HG02642 (cell line): ENCODE results near the gene POGLUT2.

Experiments
- ATAC-seq: cut with Tn5 transposase; IDR thresholded peaks from one replicate; pipeline ENCODE4 v1.9.1; 2021; ENCODE audit warnings: mild to moderate bottlenecking; ENCODE audit not compliant: unreplicated experiment, poor library complexity

Gene POGLUT2

GRCh38 chr13:102771298-102772041, 27.3 kb downstream of the POGLUT2 start:
- no peak for ATAC-seq

- no peak for ATAC-seq
These were observed 28.3 kb downstream of the POGLUT2 start for GRCh38 chr13:102770435-102770834.

GRCh38 chr13:102769679-102770078, 29.1 kb downstream of the POGLUT2 start:
- no peak for ATAC-seq

DNA sequence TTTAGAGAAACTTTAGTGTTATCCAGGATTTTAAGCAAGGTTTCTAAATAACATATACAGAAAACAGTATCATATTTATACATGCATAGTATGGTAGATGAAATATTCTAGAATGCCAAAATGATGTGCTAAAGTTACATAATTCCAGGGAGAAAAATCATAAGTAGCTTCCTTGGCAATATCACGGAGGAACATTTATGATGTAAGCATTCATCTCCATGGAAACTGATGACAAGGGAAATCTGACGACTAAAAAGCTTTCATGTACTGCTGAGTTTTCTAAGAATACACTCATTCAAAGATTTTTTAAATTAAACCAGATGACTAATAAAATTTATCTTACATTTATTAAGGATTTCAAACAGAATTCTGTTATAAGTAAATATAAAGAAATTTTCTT, 29.9 kb downstream of the POGLUT2 start:
- ATAC-seq, result no peak

DNA sequence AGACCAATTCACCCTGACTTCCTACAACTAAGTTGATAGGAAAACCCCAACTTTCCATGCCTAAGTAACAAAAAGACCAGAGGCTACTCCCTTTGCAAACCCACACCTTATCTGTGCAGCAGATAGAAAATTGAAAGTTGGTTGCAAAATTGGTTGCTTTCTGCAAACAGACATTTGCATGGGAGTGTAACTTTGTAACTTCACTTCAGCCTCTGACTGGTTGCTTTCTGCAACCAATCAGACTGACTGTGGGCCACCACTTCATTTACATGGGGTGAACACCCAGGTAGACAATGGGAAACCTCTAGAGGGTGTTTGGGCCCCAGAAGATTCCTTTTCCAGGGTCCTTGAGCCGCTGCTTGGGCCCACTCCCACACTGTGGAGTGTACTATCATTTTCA, 35.0 kb downstream of the POGLUT2 start:
- ATAC-seq, result no peak

DNA sequence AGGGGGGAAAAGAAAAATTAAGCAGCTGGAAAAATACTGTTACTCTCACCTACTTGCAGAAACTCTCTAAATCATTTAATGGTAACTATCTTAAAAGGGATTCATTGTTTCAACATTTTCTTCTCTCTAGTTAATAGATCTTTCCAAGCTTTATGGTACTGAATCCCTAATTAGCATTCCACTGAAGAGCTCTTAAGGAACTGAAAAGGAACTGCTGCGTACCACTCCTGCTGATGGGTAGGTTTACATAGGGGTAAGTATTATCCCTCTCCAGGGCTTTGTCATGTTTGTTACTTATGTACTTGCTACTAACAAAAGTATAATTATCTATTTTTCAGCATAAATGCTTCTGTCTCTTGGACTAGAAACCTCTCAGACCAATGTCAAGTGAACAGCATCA, 37.7 kb downstream of the POGLUT2 start:
- ATAC-seq, result no peak

GRCh38 chr13:102758842-102759241, 39.9 kb downstream of the POGLUT2 start:
- no peak for ATAC-seq

- ATAC-seq, result no peak
These were observed 41.8 kb downstream of the POGLUT2 start for GRCh38 chr13:102757006-102757405.

DNA sequence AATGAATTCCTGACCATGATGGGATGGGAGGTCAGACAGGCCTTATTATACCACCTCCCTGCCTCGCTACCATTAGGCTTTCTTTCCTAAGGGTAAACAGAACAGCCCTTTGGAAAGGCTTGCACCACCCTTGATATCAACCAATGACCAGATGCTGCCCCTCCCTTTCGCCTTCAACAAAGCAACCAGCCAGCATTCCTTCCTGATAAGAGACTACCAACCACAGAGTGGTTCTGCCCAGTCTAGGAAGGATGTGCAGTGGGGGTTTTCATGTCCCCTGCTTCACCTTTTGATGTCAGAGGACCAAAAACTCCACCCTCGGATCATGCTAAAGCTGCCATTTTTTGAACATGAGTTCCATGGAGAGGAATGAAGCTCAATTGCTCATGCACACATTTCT, 46.9 kb downstream of the POGLUT2 start:
- ATAC-seq, result no peak

DNA sequence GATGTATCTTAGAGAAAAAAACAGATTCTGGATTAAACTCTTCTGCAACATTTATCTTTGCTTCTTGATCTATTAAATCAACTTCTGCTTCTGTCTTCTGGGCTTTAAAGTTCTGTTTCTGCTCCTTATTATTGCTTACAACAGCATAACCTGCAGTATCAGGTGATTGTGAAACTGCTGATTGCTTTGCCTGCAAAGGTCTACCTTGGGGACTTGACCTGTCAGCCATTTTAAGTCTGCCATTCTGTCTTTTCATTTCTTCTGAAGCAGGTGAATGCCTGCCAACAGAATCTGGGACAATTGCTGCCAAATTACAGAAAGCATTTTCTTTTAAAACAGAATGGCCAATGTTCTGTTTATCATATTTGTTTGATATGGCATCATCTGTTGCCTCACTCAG, 56.3 kb downstream of the POGLUT2 start:
- ATAC-seq, result no peak

DNA sequence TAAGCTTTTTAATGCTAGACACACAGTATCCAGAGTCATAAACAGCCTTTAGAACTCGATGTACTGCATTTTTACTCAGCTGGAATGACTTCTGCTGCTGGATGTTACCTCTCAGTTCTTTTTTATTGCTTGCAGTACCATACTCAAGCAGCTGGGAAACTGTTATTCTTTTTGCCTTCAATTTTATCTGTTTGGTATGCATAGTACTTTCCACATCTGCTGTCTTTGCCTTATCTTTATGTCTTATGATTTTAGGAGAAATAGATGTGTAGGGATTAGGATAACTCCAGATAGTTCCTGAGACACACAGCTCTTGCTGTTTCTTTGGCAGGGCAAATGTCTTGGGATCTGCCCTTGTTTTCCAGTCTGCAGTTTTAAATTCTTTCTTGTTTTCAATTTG, 56.7 kb downstream of the POGLUT2 start:
- ATAC-seq, result no peak
